HPDE6-E6E7 (cell line): ENCODE data around the gene SLC38A3.
A peak's percentile ranks its signal among the peaks of the same experiment; 100 is the strongest.

Experiments used
- DNase-seq: peaks from one replicate; pipeline ENCODE4 v3.0.0; 2011; ENCODE audit warnings: missing footprints; ENCODE audit errors: extremely low spot score

Gene SLC38A3

GRCh38 chr3:50267280-50267913 is 62.3 kb downstream of the SLC38A3 start:
- no peak for DNase-seq

- DNase-seq, result no peak
Observed at GRCh38 chr3:50268276-50268675, 63.2 kb downstream of the SLC38A3 start.

GRCh38 chr3:50268703-50269451 is 63.8 kb downstream of the SLC38A3 start, which contains the start of gene SEMA3B:
Gene SEMA3B (plus strand): TSS chr3:50269147. CDS start chr3:50269241, 94 bp downstream.
- peak; percentile 58 for DNase-seq

GRCh38 chr3:50269460-50269859 is 64.4 kb downstream of the SLC38A3 start:
- DNase-seq, result no peak

- no peak for DNase-seq
Observed at GRCh38 chr3:50269977-50270413, 64.9 kb downstream of the SLC38A3 start.

- DNase-seq, result no peak
Observed at GRCh38 chr3:50270422-50271224, 65.6 kb downstream of the SLC38A3 start.
